HT-29 (cell line): ENCODE measurements around the gene BBOF1. TPM values are rescaled to one million over a fixed set of nuclear protein-coding genes. Genes with fewer than 3 reads are reported as not detected.

Experiments used
- DNase-seq: peaks from one replicate; pipeline ENCODE4 v3.0.0-alpha.2; 2015; ENCODE audit warnings: low spot score
- total RNA-seq: library from RNA; depleted of rRNA; stranded (reverse); fragments of >200 nt; shearing (Covaris generic); gene quantifications from 2 replicates; pipeline ENCODE4 v1.2.3, GENCODE V29; 2014

Gene BBOF1
- total RNA-seq, 1 experiment from 2014 or later = 0.05 TPM

DNA sequence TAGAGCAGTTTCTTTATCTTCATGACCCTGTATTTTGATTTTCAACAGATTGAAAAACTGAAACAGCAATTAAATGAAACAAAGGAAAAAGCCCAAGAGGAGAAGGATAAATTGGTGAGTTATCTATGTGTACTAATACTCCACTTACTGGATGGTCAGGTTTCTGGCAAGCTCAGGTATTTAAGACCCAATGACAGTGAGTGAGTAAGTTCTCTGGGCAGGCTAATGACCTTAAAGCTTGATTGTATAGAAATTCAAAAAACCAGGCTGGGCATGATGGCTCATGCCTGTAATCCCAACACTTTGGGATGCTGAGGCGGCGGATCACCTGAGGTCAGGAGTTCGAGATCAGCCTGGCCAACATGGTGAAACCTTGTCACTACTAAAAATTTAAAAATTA lies 10.0 kb downstream of the BBOF1 start:
- no peak for DNase-seq

DNA sequence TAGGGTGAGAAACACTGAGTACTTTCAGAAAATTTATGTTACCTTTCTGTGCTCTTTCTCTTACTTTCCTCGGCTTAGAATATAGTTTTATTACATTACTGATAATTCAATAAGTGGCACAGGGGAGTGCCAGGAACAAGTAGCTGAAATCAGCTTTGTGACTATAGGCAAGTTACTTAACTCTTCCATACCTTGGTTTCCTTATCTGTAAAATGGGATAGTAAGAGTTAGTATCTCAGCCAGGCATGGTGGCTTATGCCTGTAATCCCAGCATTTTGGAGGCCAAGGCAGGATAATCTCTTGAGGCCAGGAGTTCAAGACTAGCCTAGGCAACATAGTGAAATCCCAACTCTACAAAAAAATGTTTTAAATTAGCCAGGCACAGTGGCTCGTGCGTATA lies 15.4 kb downstream of the BBOF1 start:
- DNase-seq = no peak

DNA sequence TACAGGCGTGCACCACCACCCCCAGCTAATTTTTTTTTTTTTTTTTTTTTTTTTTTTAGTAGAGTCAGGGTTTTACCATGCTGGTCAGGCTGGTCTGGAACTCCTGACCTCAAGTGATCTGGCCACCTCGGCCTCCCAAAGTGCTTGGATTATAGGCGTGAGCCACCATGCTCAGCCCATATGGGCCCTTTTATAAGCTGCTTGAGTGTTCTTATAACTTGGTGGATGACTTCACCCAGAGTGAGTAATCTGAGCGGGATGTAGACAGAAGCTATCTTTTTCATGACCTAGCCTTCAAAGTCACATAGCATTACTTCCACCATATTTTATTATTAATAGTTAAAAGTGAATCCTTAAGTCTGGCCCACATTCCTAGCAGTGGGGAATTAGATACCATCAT lies 16.4 kb downstream of the BBOF1 start:
- DNase-seq = no peak

DNA sequence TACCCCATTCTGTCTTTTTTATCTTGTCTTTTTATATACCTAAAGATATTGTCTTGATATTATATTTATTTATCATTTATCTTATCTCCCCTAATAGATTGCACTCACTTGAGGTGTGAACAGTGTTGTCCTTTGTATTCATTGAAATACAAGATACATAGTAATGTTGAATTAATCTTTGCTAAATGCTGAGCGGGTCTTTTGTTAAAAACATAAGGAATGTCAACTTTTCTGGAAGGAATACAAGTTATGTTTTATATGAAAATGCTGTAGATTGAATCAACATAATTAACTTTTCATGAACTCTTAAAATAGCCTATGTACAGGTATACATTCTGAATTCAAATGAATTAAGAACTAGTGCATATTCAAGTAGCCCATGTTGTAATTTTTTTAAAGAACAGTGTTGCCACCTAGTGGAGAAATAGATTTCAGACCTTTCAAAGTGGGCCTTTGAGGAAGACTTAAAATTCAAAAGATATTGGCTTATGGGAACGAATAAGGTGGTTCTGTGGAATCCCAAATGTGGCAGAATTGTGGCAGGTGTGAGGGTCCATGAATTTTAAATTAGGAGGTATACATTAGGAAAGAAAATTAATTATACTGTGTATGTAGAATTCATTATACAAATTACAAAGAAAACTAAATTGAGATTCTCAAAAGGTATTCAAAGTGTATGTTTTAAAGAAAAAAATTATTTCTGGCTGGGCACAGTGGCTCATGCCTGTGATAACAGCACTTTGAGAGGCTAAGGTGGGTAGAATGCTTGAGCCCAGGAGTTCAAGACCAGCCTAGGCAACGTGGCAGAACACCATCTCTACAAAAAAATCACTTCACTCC lies 19.1 kb downstream of the BBOF1 start:
- peak; percentile 75 for DNase-seq

DNA sequence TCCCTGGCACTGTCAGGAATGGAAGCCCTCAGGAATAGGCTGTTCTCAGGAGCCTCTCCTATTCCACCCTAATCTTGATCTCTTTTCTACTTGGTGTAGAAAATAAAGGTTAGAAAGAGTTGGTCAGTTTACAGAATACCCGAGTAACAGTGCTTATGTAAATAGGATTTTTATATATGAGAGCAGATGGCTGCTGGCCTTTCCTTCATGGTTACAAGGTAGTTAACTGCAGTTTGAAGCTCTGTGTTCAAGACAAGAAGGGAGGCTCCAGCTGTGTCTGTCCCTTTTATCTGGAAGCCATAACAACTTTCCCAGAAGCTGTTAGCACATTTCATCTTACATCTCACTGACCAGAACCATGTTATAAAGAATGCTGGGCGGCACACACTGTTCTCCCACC lies 23.1 kb downstream of the BBOF1 start:
- no peak for DNase-seq

DNA sequence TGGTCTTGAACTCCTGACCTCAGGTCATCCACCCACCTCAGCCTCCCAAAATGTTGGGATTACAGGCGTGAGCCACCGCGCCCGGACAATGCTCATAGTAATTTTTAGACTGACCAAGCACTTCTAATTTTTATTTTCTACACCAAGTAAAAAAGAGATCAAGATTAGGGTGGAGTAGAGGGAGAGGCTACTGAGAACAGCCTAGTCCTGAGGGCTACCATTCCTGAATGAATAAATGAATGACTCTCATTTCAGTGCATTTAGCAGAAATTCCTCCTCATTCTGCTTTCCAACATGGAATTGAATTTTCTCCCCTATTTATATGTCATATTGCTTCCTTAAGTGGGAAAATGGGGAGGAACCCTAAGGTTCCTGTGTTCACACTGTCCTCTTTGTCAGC lies 26.4 kb downstream of the BBOF1 start:
- no peak for DNase-seq

DNA sequence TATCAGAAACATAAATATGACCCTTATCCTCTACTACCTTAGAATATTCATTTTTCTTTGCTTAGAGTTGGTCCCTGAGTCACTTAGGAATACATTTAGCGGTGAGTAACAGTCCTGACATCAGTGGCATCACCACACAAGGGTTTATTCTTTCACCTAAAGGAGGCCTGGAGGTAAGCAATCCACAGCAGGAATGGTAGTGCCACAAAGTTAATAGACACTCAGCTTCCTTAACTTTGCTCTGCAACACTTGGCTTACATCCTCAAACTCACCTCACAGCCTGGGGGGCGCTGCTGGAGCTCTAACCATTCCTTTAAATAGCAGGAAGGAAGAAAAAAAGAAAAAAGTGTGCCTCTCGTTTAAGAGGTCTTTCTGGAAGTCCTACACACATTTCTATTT lies 29.1 kb downstream of the BBOF1 start:
- no peak for DNase-seq

DNA sequence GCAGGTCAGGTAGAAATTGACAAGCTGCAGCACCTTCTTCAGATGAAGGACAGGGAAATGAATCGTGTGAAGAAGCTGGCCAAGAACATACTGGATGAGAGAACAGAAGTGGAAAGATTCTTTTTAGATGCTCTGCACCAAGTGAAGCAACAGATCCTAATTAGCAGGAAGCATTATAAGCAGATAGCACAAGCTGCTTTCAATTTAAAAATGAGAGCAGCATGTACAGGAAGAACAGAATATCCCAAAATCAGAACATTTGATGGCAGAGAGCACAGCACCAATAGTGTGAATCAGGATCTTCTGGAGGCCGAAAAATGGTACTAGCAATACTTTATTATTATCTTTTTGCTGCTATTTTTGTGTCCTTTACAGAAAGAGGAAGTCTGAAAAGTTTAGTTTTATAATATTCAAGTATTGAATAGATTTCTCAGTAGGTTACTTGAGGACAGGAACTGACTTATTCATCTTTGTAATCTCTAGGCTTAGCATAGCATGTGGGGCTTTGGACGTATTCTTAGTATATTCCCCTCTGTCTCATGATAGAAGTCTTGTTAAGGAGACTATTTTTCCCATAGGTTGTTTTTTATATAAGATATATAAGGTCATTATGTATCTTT lies 30.8 kb downstream of the BBOF1 start:
- DNase-seq = no peak

DNA sequence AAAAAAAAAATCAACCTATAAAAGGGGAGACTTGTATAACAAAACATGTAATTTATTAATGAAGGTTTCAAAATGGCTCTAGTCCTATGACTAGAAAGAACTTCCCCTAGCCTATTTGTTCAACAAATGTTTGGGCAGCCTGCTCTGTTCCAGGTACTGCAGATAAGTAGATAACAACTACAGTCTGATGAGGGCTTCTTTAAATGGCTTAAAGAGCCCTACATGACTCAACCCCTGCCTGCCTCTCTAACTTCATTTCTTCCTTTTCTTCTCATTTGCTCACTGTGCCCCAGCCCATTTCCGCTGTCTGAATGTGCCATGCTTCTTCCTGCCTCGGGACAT lies 43.6 kb downstream of the BBOF1 start:
- DNase-seq = no peak

DNA sequence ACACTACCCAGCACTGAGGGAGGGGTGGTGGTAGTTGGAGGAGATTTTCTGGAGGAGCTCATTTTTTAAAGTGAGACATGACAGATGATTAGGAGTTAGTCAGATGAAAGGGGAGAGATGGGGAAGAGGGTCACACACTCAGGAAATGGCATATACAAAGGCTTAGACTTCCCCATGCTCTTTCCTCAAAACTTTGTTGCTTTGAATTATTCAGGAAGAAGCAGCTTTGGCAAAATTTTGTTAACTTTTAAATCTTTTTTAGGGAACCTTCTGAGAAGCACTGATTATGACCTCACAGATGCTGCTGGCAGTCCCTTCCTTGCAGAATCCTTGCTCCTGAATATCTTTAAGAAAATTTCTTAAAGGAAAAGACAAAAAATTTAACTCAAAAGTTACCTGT lies 45.3 kb downstream of the BBOF1 start:
- no peak for DNase-seq

DNA sequence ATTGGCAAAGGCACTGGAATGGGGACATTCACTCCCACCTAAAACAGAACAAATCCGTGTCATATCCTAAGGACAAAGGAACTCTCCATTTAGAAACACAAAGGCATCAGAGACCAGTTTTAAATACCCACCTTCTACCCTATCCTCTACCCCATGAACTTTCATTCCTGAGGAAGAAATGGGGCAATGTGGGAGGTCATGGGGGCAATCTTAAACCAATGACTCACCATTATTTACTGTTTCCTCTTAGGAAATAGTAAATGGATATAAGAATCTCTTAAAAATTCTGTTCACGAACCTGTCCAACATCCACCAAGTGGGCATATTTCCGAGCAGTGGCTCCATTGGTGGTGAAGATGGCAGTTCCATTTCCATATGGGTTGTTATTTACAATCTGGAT lies 45.7 kb downstream of the BBOF1 start:
- no peak for DNase-seq

DNA sequence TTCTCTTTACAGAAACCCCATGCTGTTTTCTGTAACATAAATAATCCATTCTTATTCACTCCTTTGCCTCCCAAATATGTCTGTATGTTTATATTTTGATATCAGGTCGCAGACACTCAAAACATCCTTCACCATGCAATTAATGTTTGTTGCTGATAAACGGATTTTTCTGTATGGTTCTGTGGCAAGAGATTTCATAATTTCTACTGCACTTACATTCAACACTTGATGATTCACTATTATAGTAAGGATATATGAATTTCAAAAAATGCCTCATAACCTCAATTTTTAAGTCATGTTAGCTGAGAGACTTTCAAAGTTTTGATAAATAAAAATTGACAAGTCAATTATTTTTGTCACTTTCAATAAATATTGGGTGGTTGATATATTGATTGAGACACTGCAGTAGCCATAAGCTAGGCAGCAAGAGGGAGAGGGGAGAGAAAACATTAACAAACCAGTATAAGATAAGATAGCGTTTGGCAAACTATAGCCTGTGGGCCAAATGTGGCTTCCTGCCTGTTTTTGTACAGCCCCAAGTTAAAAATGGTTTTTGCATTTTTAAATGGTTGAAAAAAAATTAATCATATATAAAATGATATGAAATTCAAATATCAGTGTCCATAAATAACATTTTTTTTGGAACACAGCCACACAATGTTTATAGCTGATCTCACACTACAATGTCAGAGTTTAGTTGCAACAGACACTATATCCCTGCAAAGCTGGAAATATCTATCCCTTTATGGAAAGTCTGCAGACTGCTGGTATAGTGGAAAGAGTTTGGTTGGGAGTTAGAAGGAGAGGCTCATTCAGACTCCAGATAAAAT lies 46.8 kb downstream of the BBOF1 start:
- DNase-seq = no peak

DNA sequence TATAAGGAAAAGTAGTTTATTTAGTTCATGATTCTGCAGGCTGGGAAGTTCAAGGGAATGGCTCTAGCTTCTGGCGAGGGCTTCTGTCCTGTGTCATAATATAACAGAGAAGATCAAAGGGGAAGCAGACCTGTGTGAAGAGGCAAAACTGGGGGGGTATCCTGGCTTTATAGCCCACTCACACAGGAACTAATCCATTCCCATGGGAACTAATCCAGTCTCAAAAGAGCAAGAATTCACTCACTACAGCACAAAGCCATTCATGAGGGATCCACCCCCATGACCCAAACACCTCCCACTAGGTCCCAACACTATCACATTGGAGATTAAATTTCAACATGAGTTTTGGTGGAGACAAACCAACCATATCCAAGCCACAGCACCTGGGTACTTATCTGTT lies 58.3 kb downstream of the BBOF1 start:
- DNase-seq = no peak

DNA sequence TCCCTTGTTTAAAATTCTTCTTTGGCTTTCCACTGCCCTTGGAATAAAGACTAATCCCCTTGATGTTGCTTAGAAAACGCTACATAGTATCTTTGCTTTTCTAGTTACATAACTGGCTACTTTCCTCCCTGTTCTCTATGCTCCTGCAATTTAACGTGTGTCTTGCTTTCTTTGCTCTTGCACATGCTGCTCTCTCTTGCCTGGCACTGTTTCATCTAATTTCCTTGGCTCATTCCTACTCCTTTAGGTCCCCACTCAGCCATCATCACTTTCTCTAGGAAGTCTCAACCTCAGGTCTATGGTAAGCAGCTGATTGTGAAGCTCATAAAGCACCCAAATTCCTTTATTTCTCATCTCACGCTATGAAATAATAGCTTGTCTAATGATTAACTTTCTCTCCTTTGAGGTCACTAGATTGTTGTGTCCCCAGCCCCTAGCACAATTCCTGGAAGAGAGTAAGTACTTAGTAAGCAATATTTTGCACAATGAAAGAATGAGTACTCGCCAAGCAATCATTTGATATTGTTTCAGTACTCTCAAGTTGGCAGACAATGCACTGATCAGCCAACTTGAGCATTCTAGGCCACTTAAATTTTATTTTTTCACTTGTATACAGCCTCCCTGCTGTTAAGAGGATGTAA lies 61.8 kb downstream of the BBOF1 start:
- no peak for DNase-seq

DNA sequence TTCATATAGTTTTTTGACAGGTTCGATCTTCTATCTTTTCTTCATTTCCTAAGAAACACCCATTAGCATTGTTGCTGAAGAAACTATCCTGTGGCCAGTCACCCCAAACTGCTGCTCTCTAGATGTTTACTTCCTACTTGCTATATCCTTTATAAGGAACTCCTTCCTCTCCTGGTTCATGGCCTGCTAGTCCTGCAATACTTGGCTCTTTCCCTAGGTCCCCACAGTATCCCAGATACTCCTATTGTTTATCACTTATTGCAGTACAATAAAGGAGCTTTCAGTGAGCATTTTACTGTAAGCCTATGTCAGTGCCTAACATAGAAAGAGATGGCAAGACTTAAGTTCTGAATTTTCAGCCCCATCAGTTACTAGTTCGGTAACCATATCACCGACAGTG lies 62.3 kb downstream of the BBOF1 start:
- no peak for DNase-seq

DNA sequence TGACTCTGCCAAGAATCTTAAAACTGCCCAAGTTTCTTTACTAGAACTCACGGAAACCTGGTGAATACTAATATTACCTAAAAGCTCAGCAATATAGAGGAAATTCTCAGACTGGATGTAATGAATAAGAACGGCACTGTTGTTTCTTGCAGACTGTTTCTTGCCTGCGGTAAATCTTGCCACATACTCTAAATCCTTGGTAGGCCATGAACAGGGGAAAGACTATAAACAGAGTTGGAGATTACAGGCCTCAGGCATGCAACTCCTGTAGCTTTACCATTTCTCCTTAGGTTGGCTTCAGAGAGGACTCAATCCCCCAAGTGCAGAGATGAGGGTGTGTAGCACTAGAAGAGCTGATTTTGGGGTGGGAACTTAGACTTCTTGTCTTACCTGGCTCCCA lies 64.0 kb downstream of the BBOF1 start:
- DNase-seq = no peak

DNA sequence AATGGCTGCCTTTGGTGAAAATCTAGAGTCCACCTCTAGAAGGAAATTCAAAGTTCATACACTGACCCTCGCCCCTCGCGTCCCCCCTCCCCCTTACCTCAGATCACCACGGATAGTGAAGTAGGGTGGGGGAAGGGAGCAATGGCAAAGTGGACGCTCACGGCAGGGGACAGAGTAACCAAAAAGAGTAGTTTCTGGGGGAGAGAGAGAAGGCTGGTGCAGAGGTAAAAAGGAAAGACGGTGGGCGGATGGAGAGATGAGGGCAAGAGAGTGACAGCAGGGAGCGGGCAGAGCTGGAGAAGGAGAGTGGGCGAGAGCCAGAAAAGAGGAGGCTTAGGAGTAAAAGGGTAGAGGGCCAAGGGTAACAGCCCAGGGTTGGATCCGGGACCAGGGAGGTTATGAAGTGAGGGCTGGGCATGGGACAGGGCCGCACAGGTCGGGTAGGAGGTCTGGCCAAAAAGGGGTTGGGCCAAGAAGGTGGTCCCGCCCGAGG lies 64.7 kb downstream of the BBOF1 start:
- no peak for DNase-seq

DNA sequence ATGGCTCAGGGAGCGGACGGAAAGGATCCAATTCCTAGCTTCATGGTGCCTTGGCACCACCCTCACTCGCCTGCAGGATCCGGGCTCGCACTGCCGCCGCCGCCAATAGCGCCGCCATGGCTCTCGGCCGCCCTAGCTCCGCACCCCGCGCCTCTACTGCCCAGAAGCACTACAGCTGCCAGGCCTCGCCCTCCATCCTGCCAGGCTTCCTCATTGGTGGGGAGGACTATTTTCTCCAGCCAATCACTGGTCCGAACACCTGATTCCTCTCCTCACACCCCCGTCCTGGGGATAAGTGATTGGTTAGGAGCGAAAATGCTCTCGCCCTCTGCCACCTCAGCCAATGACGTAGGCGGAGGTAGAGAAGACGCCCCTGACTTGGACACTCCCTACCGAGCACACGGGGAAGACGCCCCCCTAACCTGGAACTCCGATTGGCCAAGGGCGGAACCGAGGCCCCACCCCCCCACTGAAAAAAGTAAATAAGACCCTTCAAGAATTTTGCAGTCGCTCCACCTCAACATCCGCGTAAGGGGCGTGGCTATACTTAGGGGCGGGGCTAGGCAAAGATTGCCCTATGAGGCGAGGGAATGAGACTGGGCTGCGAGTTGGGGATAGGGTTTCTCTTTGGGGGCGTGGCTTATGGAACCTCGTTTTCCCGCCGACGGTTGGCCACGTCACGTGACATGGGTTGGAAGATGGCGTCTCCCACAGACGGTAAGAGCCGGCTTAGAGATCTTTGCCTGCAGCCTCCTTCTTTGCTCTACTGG lies 65.3 kb downstream of the BBOF1 start, which contains the start of the genes ALDH6A1 and LIN52:
ALDH6A1 (minus strand) TSS at position 177 of the 770 bp plus-strand sequence; CDS start at position 118, 59 bp downstream.
LIN52 (plus strand) TSS at position 680 of the 770 bp plus-strand sequence; CDS start at position 699, 19 bp downstream.
- DNase-seq = peak; percentile 98

DNA sequence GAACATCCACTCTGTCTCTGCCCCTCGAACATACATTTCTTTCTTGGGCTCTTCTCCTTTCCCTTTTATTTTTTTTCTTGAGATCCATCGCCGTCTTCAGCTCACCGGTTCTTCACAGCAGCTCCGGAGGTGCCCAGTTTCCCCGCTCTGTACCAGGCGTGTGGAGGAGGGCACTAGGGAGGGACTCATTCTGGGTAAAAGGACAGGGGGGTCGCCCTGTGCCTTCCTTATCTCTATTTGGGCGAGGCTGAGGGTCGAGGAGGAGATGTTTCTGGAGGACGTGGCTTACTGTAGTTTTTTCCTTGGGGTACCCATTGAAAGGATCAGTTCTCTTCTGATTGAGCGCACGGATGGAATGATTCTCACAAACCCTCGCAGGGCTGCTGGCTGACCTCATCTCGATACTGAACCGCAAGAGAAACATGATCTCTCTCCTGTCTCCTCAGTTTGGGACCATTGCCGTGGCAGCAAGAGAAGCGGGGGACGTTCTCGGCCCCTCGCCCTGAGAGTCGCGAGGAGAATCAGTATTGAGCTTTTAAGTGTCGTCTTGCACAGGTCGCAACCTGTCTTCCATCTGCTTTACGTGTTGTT lies 66.0 kb downstream of the BBOF1 start:
- no peak for DNase-seq

DNA sequence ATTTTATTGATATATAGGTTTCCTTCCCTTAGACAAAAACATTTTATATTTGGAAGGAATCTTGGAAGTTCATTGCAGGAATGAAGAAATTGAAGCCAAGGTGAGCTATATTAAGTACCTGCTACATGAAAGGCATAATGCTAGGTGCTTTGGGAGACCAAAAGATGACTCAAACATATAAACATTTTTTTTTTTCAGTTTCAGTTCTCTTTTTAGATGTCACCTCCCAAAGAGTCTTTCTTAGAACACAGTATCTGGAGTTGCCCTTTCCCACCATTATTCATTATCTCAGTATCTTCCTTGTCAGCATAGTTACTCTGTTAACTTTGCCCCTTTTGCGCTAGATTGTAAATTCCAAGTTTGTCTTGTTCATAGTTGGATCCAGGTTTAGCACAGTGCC lies 66.7 kb downstream of the BBOF1 start:
- no peak for DNase-seq
